Peyer's patch (tissue), 4 donors: ENCODE measurements around the gene C6orf47.

Experiments
- POLR2A ChIP-seq, 2 donors: fragments of 450-650 bp; IDR thresholded peaks; one replicate each; pipeline ENCODE4 v1.5.1; 2017; ENCODE audit warnings: antibody characterized with exemption in 2 of 2, mild to moderate bottlenecking in 2 of 2, moderate library complexity in 2 of 2
- TF ChIP-seq, protein P1 (sequence below), 6 experiments: fragments of 450-650 bp in 4 of 6; fragments of 200-600 bp in 2 of 6; sonication (generic) in 1 of 6; IDR thresholded peaks; one replicate each; pipeline ENCODE4 v1.5.1; 2017 to 2019; ENCODE audit warnings: antibody characterized with exemption in 6 of 6, mild to moderate bottlenecking in 3 of 6, moderate library complexity in 1 of 6

DNA sequence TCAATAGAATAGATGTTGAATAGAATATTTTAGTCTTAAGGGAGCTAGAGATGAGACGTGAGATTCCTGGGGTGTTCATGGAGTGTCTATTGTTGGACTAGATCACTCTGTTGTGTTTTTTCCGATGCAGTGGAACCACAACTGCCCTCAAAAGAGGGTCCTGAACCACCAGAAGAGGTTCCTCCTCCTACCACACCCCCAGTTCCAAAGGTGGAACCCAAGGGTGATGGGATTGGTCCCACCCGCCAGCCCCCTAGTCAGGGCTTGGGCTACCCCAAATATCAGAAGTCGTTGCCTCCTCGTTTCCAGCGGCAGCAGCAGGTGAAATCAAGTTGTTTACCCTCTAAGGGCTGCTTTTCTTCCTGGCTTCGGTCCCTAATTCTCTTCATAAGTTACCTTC lies 31.6 kb downstream of the C6orf47 start:
- TF ChIP-seq, protein P1, sequence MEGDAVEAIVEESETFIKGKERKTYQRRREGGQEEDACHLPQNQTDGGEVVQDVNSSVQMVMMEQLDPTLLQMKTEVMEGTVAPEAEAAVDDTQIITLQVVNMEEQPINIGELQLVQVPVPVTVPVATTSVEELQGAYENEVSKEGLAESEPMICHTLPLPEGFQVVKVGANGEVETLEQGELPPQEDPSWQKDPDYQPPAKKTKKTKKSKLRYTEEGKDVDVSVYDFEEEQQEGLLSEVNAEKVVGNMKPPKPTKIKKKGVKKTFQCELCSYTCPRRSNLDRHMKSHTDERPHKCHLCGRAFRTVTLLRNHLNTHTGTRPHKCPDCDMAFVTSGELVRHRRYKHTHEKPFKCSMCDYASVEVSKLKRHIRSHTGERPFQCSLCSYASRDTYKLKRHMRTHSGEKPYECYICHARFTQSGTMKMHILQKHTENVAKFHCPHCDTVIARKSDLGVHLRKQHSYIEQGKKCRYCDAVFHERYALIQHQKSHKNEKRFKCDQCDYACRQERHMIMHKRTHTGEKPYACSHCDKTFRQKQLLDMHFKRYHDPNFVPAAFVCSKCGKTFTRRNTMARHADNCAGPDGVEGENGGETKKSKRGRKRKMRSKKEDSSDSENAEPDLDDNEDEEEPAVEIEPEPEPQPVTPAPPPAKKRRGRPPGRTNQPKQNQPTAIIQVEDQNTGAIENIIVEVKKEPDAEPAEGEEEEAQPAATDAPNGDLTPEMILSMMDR (IDR thresholded peaks at IDR 0.05) = no peak
- TF ChIP-seq POLR2A (IDR thresholded peaks at IDR 0.05) = no peak
